Smooth muscle cell of trachea (primary cell): Measurements from ENCODE around the gene ERG28. TPM values are rescaled to one million over a fixed set of nuclear protein-coding genes. Genes with fewer than 3 reads are reported as not detected.

Source experiments
- total RNA-seq: library from RNA; depleted of rRNA; stranded (reverse); fragments of >200 nt; gene quantifications from 2 replicates; pipeline ENCODE4 v1.2.1, GENCODE V29; 2014

ERG28 gene
- total RNA-seq: 5.1 TPM in 2 replicates

GRCh38 chr14:75660630-75661498 is at the start of gene ERG28, which contains the start of gene TTLL5:
TSS of gene ERG28 (minus strand) at chr14:75660876. CDS start at chr14:75657502, 3,374 bp downstream.
TSS of gene TTLL5 (plus strand) at chr14:75661246. CDS start at chr14:75663150, 1,904 bp downstream.

Other genes starting within 250 kb of the ERG28 start
- 48.6 and 102 TPM in 2 replicates for gene JDP2, start 232.9 kb downstream of the ERG28 start, total RNA-seq
- not detected in 2 replicates for gene BATF, start 138.4 kb downstream of the ERG28 start, total RNA-seq
- 0.87 and 5.3 TPM in 2 replicates for gene FLVCR2, start 82.3 kb downstream of the ERG28 start, total RNA-seq
- 14.1 and 28.4 TPM in 2 replicates for gene TTLL5, start 370 bp upstream of the ERG28 start, total RNA-seq